HG03571 (cell line): ENCODE data around the gene ARMC7.
A peak's percentile ranks its signal among the peaks of the same experiment; 100 is the strongest.
"Not testable (repeated sequence)": the region's sequence is repeated elsewhere in the genome, so short reads cannot be mapped to it uniquely, and the experiment has no call there.

Experiments used
- ATAC-seq: cut with Tn5 transposase; IDR thresholded peaks from one replicate; pipeline ENCODE4 v1.9.1; 2021; ENCODE audit not compliant: unreplicated experiment

The ARMC7 gene

DNA sequence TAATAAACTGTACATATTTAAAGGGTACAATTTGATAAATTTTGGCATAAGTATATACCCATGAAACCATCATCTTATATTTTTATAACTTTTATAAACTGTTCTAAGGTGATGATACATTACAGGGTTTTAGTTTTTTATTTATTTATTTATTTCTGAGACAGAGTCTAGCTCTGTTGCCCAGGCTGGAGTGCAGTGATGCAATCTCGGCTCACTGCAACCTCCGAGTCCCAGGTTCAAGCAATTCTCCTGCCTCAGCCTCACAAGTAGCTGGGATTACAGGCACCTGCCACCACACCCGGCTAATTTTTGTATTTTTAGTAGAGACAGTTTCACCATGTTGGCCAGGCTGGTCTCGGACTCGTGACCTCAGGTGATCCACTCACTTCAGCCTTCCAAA, 18.2 kb downstream of the ARMC7 start:
- ATAC-seq, result not testable (repeated sequence)

DNA sequence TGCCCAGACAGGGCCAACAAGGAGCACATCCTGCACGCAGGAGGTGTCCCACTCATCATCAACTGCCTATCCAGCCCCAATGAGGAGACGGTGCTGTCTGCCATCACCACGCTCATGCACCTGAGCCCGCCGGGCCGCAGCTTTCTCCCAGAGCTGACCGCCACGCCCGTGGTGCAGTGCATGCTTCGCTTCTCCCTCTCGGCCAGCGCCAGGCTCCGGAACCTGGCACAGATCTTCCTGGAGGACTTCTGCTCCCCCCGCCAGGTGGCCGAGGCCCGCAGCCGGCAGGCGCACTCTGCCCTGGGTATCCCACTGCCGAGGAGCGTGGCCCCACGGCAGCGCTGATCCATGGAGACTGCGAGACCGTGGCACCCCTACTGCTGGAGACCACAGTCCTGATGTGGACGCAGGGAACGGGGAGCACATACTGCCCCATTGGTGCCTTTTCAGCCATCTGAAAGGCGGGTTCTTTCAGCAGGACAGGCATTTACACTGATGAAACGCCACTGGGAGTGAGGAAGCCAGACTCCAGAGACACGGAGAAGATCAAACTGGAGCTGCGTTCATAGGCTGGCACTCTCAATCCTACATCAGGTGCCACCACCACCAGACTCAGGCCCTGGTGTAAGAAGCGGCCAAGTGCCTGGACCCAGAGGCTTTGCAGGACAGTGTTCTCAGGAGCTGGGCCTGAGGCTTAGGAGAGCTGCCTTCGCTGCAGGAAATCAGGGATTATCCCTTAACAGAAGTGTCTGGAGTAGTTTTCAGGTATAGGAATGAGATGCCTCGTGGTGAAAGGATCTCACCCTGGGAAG, 19.1 kb downstream of the ARMC7 start:
- ATAC-seq, result no peak

DNA sequence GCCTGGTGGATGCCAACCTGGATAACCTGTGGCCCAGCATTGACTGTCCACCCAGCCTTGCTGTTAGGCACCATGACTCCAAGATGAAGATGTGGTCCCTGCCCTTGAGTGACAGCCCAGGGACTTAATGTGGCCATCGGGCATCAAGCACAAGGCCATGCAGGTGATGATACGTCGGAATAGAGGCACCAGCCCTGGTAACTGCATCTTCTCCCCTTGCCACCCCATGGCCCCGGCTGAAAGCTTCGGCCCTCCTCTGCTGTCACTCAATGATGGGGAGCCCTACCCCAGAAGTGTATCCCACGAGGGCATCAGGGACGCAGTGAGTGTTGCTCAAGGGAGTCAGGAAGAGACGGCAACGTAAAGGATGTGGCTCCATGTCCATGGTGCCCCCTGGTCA, 19.8 kb downstream of the ARMC7 start:
- ATAC-seq, result no peak

DNA sequence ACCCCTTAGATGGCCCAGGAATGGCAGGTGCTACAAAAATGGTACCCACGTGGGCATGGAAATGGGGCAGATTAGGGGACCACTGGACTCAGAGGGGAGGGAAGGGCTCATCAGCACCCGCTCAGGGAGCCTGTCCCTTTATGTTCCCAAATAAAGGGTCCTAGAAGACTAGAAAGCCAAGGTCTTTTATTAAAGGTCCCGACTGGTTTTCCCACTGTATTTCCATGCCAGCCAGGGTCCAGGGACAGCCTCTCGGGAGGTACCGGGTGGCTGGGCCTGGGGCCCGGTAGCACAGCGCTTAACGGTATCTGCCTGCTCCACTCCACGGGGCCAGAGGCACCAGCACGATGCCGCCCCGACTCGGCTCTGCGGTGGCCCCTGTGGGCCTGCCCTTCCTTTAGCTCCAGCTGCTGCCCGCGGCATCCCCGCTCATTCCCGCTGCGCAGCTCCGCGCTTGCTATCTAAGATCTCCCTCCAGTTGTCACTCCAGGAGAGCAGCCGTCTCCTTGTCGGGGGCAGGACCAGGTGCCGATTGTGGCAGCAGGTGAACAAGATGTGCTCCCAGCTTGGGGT, 20.4 kb downstream of the ARMC7 start:
- ATAC-seq, result no peak

DNA sequence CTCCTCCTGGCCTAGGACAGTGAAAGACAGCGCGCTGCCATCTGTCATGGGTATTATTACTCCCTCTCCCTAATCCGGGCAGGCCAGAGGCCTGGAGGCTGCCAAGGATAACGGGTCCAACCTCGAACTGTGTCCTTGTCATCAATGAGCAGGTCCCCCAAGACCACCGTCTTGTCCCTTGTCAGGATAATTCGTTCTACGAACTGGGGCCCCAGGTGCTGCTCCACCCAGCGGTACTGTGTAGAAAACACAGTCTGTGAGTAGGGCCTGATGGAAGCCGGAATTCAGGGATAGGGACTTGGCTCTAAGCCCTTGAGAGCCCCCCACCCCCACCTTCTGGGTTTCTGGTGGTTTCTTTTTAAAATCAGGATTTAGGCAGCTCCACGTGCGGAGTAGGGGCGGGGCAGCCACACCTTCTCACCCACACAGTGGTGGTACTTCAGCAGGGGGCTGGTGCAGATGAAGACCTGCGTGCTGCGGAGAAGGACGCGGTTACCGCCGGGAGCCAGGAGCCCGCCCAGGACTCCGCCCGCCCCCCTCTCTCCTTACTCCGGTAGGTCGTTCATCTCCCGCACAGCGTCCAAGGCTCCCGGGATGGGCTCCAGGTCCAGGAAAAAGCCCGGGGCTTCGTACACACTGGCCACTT, 21.0 kb downstream of the ARMC7 start:
- no peak for ATAC-seq

DNA sequence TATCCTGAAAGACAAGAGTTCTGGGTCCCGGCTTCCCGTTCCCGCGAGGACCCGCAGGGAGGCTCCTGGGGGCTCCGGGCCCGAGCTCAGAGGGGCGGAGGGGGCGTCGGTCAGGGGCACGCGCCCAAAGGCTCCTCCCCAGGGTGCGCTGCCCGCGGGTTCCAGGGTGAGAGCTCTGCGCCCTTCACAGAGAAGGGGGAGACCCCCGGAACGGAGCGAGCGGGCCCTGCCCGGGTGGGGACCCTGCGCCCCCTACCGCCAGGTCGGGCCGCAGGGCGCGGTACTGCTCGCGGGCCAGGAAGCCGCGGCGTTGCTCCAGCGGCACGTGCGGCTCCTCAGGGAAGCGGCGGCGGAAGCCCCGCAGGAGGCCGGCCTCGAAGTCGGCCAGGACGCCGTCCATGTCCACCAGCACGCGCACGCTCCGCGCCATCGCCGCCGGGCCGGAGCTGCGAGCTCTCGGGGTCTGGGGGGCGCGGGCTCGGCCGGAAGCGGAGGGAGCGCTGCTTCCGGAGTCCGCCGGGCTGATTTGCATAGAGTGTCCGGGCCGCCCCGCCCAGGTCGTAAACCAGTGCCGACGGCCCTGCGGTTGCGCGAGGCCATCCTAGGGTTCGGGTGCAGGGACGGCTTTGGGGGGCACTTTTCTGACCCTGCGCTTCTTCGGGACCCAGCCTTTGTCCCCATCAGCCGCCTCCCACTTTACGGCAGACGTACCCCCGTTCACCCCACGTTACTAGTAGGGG, 21.7 kb downstream of the ARMC7 start, which contains the start of gene NT5C:
NT5C (minus strand) TSS at position 465 of the 740 bp plus-strand sequence; CDS start at position 430, 35 bp downstream.
- ATAC-seq, result peak; percentile 75

DNA sequence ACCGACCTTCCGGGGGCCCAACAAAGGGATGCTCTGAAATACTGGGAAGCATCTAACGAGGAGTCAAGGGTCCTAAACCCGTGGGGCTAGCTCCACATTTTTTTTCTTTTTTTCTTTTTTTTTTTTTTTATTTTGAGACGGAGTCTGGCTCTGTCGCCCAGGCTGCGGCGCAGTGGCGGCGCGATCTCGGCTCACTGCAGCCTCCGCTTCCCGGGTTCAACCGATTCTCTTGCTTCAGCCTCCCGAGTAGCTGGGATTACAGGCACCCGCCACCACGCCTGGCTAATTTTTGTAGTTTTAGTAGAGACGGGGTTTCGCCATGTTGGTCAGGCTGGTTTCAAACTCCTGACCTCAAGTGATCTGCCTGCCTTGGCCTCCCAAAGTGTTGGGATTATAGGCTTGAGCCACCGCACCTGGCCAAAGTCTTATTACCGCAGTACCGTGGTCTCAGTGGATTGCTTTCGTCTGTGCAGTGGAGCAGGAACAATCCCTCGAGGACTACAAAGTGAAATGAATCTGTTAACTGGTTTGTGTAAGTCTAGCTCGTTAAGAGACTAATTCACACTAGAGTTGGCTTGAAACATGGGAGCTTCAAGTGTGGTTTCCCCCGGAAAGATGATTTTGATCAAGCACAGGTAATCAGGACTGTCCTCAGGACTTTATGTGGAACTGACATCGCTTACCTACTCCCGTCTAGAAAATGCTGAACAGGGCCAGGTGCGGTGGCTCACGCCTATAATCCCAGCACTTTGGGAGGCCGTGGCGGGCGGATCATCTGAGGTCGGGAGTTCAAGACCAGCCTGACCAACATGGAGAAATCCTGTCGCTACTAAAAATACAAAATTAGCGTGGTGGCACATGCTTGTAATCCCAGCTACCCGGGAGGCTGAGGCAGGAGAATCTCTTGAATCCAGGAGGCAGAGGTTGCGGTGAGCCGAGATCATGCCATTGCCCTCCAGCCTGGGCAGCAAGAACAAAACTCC, 22.5 kb downstream of the ARMC7 start:
- not testable (repeated sequence) for ATAC-seq

DNA sequence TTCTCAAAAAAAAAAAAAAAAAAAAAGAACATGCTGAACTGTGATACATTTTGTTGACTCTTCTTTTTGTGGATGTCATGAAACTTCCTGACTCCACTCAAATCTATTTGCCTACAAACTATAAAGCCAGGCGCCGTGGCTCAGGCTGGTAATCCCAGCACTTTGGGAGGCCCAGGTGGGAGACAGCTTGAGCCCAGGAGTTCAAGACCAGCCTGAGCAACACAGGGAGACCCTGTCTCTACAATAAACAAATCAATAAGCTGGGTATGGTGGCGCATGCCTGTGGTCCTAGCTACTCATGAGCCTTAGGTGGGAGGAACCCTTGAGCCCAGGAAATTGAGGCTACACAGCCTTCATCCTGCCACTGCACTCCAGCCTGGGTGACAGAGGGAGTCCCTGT, 23.2 kb downstream of the ARMC7 start:
- no peak for ATAC-seq

DNA sequence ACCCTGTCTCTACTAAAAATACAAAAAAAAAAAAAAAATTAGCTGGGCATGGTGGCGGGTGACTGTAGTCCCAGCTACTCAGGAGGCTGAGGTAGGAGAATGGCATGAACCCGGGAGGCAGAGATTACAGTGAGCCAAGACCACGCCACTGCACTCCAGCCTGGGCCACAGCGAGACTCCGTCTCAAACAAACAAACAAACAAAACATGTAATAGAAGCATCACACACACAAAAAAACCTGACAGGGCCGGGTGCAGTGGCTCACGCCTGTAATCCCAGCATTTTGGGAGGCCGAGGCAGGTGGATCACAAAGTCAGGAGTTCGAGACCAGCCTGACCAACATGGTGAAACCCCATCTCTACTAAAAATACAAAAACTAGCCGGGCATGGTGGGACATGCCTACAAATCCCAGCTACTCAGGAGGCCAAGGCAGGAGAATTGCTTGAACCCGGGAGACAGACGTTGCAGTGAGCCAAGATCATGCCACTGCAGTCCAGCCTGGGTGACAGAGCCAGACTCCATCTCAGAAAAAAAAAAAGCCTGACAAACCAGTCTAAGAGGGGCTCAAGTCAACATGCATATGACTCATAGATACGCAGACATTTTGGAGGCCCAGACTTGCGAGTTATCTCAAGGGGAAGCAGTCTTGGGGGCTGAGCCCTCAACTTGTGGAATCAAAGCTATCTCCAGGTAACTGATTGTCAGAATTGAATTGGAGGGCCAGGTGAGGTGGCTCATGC, 24.0 kb downstream of the ARMC7 start:
- not testable (repeated sequence) for ATAC-seq

DNA sequence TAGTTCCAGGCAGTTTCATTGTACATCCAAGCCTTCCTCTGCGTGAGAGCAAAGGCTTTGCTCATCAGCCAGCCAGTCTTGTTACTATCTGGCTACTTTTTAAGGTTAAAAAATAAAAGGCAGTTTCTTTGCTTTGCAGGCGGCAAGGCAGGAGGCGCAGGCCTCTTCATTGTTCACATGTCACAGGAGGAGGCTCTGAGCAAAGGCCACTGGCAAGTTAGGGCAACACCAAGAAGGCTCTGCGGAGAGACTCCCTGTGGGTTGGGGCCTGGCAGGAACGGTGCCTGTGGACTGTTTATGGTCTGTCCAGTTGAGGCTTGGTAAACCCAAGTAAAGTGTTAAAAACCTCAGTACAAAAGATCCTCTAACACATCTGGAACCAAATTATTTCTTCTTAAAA, 25.7 kb downstream of the ARMC7 start:
- no peak for ATAC-seq

DNA sequence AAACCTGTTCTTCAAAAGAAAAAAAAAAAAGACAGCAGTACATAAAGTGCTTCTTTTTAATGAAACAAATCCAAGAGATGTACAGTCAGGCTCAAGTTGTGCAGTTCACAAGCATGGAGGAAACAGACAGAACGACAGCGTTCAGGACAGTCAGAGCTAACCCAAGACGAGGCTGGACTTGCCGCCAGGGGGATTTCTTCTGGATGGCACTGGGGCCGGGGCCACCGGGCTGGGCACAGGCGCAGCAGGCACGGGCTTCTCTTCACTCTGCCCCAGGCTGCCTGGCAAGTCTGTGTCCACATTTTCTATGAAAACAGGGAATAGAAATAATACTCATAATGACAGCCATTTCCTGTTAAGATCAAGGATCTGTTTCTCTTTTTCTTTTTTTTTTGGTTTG, 26.2 kb downstream of the ARMC7 start:
- ATAC-seq, result no peak

DNA sequence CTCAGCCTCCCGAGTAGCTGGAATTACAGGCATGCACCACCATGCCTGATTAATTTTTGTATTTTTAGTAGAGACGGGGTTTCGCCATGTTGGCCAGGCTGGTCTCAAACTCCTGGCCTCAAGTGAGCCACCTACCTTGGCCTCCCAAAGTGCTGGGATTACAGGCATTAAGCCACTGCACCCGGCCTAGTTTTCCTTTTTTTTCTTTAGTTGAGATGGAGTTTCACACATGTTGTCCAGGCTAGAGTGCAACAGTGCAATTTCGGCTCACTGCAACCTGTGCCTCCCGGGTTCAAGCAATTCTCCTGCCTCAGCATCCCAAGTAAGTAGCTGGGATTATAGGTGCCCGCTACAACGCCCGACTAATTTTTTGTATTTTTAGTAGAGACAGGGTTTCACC, 28.0 kb downstream of the ARMC7 start:
- ATAC-seq, result not testable (repeated sequence)

DNA sequence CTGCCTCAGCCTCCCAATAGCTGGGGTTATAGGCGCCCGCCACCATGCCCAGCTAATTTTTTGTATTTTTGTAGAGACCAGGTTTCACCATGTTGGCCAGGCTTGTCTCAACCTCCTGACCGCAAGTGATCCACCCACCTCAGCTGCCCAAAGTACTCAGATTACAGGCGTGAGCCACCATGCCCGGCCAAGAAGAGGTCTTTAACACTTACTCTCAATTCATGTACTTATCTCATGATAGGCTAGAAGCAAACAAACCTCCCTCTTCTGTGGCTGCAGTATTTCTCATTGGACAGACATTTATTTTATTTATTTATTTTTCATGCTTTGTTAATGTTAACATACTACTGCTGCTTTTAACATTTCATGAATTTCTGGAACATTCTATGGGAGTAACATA, 28.8 kb downstream of the ARMC7 start:
- no peak for ATAC-seq

DNA sequence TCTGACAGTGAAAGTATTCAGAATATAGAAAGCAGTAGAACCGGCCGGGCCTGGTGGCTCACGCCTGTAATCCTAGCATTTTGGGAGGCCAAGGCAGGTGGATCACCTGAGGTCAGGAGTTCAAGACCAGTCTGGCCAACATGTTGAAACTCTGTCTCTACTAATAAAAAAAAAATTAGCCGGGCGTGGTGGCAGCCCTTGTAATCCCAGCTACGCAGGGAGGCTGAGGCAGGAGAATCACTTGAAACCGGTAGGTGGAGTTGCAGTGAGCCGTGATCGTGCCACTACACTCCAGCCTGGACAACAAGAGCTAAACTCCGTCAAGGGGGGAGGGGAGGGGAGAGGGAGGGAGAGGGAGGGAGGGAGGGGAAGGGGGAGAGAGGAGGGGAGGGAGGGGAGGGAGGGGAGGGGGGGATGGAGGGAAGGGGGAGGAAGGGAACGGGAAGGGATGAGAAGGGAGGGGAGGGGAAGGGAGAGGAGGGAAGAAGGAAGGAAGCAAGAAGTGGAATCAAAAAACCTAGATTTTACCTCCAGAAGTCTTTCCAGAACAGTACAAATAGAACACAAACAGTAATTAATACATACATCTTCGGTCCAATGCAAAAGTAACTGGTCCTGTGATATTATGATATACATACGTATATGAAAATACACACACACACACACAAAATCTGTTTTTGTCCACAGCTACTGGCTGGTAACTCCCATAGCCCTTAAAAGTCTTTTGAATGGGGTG, 32.6 kb downstream of the ARMC7 start:
- no peak for ATAC-seq

DNA sequence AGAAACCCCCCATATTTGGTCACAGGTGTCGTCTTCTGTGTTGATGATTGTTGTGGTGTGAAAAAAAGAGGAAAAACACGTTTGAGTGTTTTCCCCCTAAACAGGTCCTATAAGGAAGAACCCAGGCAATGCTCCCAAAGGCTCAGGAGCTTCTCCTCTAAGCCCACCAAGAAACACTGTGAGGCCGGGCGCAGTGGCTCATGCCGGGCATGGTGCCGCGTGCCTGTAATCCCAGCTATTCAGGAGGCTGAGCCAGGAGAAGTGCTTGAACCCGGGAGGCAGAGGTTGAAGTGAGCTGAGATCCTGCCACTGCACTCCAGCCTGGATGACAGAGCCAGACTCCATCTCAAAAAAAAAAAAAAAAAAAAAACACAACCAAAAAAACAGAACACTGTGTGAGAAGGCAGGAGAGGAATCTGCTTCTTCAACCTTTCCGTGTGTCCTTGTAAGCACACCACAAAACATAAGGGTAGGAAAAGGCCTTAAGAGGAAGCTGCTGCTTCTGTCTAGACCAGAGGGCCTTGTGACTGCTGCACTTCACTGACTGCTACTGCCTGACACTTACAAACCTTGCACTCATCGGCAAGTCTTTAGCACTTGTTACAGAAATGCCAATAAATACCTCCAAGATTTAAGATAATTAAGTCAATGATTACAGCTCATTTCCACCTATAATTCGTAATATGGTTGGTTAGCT, 35.2 kb downstream of the ARMC7 start:
- no peak for ATAC-seq

DNA sequence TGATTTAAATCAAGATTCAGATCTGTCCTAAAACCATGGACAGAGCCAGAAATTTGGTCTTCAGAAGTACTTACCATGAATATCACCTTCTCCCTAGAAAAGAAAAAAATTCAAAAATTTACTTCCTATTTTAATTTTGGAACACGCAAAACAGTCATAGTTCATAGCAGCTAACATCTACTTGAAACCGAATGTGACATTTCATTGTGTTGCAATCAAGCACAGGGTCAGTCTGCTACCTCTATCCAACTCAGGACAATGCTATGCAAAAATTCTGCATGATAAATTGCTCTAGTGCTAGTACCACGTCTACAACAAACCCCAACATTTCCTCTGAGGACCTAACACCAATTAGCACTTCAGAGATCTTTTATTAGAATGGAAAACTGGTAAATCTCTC, 36.8 kb downstream of the ARMC7 start:
- no peak for ATAC-seq

DNA sequence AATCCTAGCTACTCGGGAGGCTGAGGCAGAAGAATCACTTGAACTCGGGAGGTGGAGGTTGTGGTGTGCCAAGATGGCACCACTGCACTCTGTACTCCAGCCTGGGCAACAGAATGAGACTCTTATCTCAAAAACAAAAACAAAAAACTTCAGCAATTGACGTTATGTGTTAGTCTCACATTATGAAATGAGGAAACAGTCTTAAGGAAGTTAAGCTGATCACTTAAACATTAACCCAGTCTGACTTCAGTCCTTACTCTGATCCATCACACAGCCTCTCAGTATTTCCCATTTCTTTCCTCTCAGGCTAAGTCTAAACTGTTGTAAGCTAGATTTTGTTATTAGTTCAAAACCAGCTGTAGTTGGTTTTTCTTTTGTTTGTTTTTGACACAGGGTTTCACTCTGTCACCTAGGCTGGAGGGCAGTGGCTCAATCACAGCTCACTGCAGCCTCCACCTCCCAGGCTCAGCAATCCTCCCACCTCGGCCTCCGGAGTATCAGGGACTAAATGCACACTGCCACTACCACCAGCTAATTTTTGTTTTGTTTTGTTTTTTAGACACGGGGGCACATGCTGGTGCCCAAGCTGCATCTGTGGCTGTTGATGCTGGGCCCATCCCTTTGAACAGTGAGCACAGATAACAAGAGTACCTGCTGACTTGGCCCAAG, 38.2 kb downstream of the ARMC7 start:
- no peak for ATAC-seq

DNA sequence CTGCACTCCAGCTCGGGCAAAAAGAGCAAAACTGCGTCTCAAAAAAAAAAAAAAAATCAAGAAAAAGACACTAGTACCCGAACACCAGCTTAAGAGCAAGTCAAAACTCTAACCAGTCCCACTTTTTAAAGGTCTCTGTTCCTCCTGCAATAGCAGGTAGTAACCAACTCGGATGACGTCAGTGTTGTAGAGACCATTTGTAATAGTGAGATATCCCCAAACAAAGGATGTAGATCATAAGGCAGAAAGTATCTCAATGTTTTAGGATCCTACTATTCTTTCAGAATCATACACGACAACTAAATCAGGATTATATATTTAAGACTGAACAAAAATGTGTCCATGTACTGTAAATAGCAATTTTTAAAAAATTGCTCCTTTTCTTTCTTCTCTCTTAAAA, 42.2 kb downstream of the ARMC7 start:
- no peak for ATAC-seq
